NCI-H1105 (cell line): ENCODE data around the gene FAM83E.

Source experiments
- DNase-seq: peaks from one replicate; lab custom pipeline; 2025; lab: John Stamatoyannopoulos, UW

FAM83E gene

GRCh38 chr19:48628486-48629296 is 13.8 kb upstream of the FAM83E start:
- no peak for DNase-seq

GRCh38 chr19:48627865-48628314 is 13.0 kb upstream of the FAM83E start:
- DNase-seq, result no peak

- no peak for DNase-seq
Observed at GRCh38 chr19:48627201-48627864, 12.5 kb upstream of the FAM83E start.

GRCh38 chr19:48625891-48626327 is 11.0 kb upstream of the FAM83E start:
- no peak for DNase-seq

- peak; percentile 21 for DNase-seq
Observed at GRCh38 chr19:48624791-48625723, 10.2 kb upstream of the FAM83E start.

GRCh38 chr19:48624067-48624594 is 9.3 kb upstream of the FAM83E start:
- DNase-seq, result peak; percentile 98

- DNase-seq, result no peak
Observed at GRCh38 chr19:48623556-48624066, 8.7 kb upstream of the FAM83E start.

GRCh38 chr19:48619692-48620585 is 5.1 kb upstream of the FAM83E start:
- DNase-seq, result no peak

GRCh38 chr19:48618916-48619691 is 4.2 kb upstream of the FAM83E start, which contains the start of the genes RPL18 and SPHK2:
RPL18 (minus strand) TSS chr19:48619178; CDS start chr19:48619143, 35 bp downstream.
SPHK2 (plus strand) TSS chr19:48619506; CDS start chr19:48620515, 1,009 bp downstream.
- DNase-seq, result peak; percentile 99

GRCh38 chr19:48618278-48618915 is 3.5 kb upstream of the FAM83E start:
- no peak for DNase-seq

GRCh38 chr19:48617146-48617937 is 2.5 kb upstream of the FAM83E start:
- DNase-seq, result no peak

GRCh38 chr19:48616491-48617056 is 1.7 kb upstream of the FAM83E start:
- DNase-seq, result no peak

GRCh38 chr19:48616041-48616436 is 1.2 kb upstream of the FAM83E start:
- no peak for DNase-seq

- DNase-seq, result no peak
Observed at GRCh38 chr19:48615231-48616040, 560 bp upstream of the FAM83E start.

- DNase-seq, result no peak
Observed at GRCh38 chr19:48613852-48614435, 932 bp downstream of the FAM83E start.

- no peak for DNase-seq
Observed at GRCh38 chr19:48613024-48613851, 1.6 kb downstream of the FAM83E start.
